ENCODE measurements around the gene AKAP13. TPM values are rescaled to one million over a fixed set of nuclear protein-coding genes. Genes with fewer than 3 reads are reported as not detected.
A peak's percentile ranks its signal among the peaks of the same experiment; 100 is the strongest.

The AKAP13 gene
- total and polyA plus RNA-seq, 2 experiments from 2014 or later, result 53.1 to 108 TPM

DNA sequence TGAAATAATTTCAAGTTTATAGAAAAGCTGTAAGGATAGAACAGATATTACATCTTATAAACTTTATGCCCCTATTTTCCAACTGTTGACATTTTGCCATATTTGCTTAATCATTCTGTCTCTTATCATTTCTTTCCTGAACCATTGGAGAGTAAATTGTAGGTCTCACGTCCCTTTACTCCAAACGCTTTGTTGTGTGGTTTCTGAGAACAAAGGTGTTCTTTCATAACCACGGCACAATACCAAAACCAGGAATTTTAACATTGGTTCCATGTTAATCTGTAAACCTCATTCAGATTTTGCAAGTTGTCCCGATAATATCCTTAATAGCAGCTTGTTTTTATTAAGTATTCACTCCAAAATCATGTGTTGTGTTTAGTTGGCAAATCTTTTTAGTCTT is 134.8 kb downstream of the AKAP13 start:
- Histone ChIP-seq H3K27ac (no peak overlapping the region), H3K4me1 (ENCODE audit: low read depth) (peaks cover under 1% of the 10 kb centered on the region), H3K27me3 (no peaks in the 10 kb centered on the region), H3K4me3 (no peak overlapping the region), H3K9me3 (ENCODE audit: low read depth) (no peaks in the 10 kb centered on the region), H3K36me3 (no peaks in the 10 kb centered on the region)
- no peak for DNase-seq (ENCODE audit: low read depth in 1 of 2, low spot score in 1 of 2)
- TF ChIP-seq, protein P1, sequence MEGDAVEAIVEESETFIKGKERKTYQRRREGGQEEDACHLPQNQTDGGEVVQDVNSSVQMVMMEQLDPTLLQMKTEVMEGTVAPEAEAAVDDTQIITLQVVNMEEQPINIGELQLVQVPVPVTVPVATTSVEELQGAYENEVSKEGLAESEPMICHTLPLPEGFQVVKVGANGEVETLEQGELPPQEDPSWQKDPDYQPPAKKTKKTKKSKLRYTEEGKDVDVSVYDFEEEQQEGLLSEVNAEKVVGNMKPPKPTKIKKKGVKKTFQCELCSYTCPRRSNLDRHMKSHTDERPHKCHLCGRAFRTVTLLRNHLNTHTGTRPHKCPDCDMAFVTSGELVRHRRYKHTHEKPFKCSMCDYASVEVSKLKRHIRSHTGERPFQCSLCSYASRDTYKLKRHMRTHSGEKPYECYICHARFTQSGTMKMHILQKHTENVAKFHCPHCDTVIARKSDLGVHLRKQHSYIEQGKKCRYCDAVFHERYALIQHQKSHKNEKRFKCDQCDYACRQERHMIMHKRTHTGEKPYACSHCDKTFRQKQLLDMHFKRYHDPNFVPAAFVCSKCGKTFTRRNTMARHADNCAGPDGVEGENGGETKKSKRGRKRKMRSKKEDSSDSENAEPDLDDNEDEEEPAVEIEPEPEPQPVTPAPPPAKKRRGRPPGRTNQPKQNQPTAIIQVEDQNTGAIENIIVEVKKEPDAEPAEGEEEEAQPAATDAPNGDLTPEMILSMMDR (IDR thresholded peaks at IDR 0.05; ENCODE audit: low read depth, low read length), result no peak

- Histone ChIP-seq H3K9me3 (ENCODE audit: low read depth) (no peaks in the 10 kb centered on the region), H3K4me1 (ENCODE audit: low read depth) (no peaks in the 10 kb centered on the region), H3K27ac (no peak overlapping the region), H3K4me3 (no peak overlapping the region), H3K36me3 (peaks cover 3% of the 10 kb centered on the region), H3K27me3 (no peaks in the 10 kb centered on the region)
- TF ChIP-seq, protein P1 (IDR thresholded peaks at IDR 0.05; ENCODE audit: low read depth, low read length), result no peak
- no peak for DNase-seq (ENCODE audit: low read depth in 1 of 2, low spot score in 1 of 2)
These were observed 136.7 kb downstream of the AKAP13 start for GRCh38 chr15:85517086-85517485.

- Histone ChIP-seq H3K4me1 (ENCODE audit: low read depth) (no peaks in the 10 kb centered on the region), H3K27ac (no peak overlapping the region), H3K4me3 (no peak overlapping the region), H3K9me3 (ENCODE audit: low read depth) (no peaks in the 10 kb centered on the region), H3K27me3 (no peaks in the 10 kb centered on the region), H3K36me3 (peaks cover 3% of the 10 kb centered on the region)
- DNase-seq (ENCODE audit: low read depth in 1 of 2, low spot score in 1 of 2), result peak in 1 of 2 donors; percentile 29
- TF ChIP-seq, protein P1 (IDR thresholded peaks at IDR 0.05; ENCODE audit: low read depth, low read length), result no peak
These were observed 138.8 kb downstream of the AKAP13 start for GRCh38 chr15:85518979-85519761.

- Histone ChIP-seq H3K4me1 (ENCODE audit: low read depth) (no peaks in the 10 kb centered on the region), H3K27me3 (no peaks in the 10 kb centered on the region), H3K4me3 (no peak overlapping the region), H3K27ac (no peak overlapping the region), H3K9me3 (ENCODE audit: low read depth) (no peaks in the 10 kb centered on the region), H3K36me3 (peaks cover 3% of the 10 kb centered on the region)
- TF ChIP-seq, protein P1 (IDR thresholded peaks at IDR 0.05; ENCODE audit: low read depth, low read length), result no peak
- no peak for DNase-seq (ENCODE audit: low read depth in 1 of 2, low spot score in 1 of 2)
These were observed 140.2 kb downstream of the AKAP13 start for GRCh38 chr15:85520650-85521049.

- H3K36me3 ChIP-seq, result peaks cover 3% of the 10 kb centered on the region
- no peaks in the 10 kb centered on the region for H3K4me1 ChIP-seq (ENCODE audit: low read depth)
- no peak overlapping the region for H3K4me3 ChIP-seq
- DNase-seq (ENCODE audit: low read depth in 1 of 2, low spot score in 1 of 2), result no peak
- no peaks in the 10 kb centered on the region for H3K27me3 ChIP-seq
- no peaks in the 10 kb centered on the region for H3K9me3 ChIP-seq (ENCODE audit: low read depth)
- TF ChIP-seq, protein P1 (IDR thresholded peaks at IDR 0.05; ENCODE audit: low read depth, low read length), result no peak
- H3K27ac ChIP-seq, result no peak overlapping the region
These were observed 143.1 kb downstream of the AKAP13 start for GRCh38 chr15:85523530-85523929.
